Body of pancreas (tissue), 4 donors: Measurements from ENCODE around the gene ARID1B. TPM values are rescaled to one million over a fixed set of nuclear protein-coding genes. Genes with fewer than 3 reads are reported as not detected.

Experiments
- ATAC-seq: fragments of 150-250 bp; one replicate; pipeline ENCODE4 v1.9.1; 2016
- DNase-seq, 4 donors: peaks; one replicate each; pipeline ENCODE4 v3.0.0-alpha.2; 2019
- H3K27ac ChIP-seq, 4 donors: fragments of 200-600 bp; sonication (generic); 1 replicate in 3 of 4; 2 replicates in 1 of 4; pipeline versions ENCODE4 v1.5.1 to v1.6.1; 2016 to 2019; ENCODE audit warnings: mild to moderate bottlenecking in 1 of 4, mixed read lengths in 1 of 4, moderate library complexity in 1 of 4
- H3K27me3 ChIP-seq, 2 donors: fragments of 200-600 bp; sonication (generic); one replicate each; pipeline ENCODE4 v1.6.0; 2016; ENCODE audit warnings: mild to moderate bottlenecking in 1 of 2
- H3K36me3 ChIP-seq, 2 donors: fragments of 200-600 bp; sonication (generic); replicated peaks in 1 of 2; 2 replicates each; pipeline ENCODE4 v1.5.1; 2016; ENCODE audit warnings: low read depth in 2 of 2; ENCODE audit not compliant: insufficient read depth in 1 of 2
- H3K4me1 ChIP-seq: fragments of 200-600 bp; sonication (generic); one replicate; pipeline ENCODE4 v1.6.0; 2016
- H3K4me3 ChIP-seq, 2 donors: fragments of 200-600 bp; sonication (generic); 1 replicate in 1 of 2; 2 replicates in 1 of 2; pipeline ENCODE4 v1.5.1; 2016 to 2019
- H3K9me3 ChIP-seq, 3 donors: fragments of 200-600 bp; sonication (generic); 1 replicate in 2 of 3; 2 replicates in 1 of 3; pipeline ENCODE4 v1.5.1; 2016
- POLR2A ChIP-seq, 3 donors: fragments of 450-650 bp; IDR thresholded peaks; one replicate each; pipeline ENCODE4 v1.6.1; 2016; ENCODE audit warnings: antibody characterized with exemption in 3 of 3, mild to moderate bottlenecking in 2 of 3
- WGBS, 2 donors: methylation state at CpG; one replicate each; pipeline ENCODE4 v1.1.5; 2017; 5-methylcytosine and 5-hydroxymethylcytosine counted together
- intact Hi-C: fragments of 100-400 bp; cut with DNase I; formaldehyde crosslinking; loops from one replicate; pipeline ENCODE4 v1.15.1; 2023
- total RNA-seq, 2 donors: library from RNA; depleted of rRNA; stranded (reverse); fragments of >200 nt; gene quantifications; one replicate each; pipeline ENCODE4 v1.1.0, GENCODE V29; 2016
- TF ChIP-seq, protein P1 (sequence below), 7 experiments: fragments of 450-650 bp in 4 of 7; fragments of 200-600 bp in 3 of 7; sonication (generic) in 3 of 7; IDR thresholded peaks; one replicate each; pipeline ENCODE4 v1.5.1; 2016 to 2019; ENCODE audit warnings: antibody characterized with exemption in 7 of 7

Gene ARID1B
- total RNA-seq: 10 to 100 TPM; 71.5 to 85.1 TPM

DNA sequence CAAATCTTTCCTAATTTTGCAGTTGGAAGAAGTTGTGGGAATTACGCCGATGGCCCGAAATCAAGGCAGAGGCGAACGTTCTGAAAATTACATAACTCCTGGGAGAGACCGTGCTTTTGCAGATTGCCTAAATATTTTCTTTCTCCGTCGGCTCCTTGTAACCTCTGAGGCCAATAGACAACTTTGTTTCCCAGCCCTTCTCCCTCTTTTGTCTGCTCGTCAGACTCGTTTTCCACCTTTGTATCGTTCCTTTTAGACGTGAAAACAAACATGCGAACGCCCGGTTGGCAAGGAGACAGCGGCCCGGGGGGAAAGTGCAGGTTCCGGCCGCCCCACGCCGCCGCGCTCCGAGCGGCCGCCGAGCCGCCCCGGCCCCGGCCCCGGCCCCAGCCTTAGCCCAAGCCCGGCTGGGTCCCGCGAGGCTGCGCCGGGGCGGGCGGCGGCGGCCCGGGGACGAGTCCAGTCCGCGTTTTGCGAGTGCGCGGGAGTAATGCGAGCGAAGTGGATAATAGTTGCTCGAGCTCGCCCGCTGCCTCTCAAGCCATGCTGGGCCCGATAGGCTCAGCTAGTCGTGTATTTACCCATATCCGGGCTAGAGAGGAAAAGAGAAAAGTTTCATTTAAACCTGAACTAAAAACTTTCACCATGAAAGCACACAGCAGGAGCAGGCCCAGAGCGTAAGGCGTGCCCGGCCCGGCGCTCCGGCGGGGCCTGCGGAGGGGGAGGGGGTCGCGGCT lies at the start of gene ARID1B:
Gene ARID1B, plus strand, starts transcription at position 539 of the 737 bp plus-strand sequence. CDS start 303 bp downstream, outside the sequence.
- intact Hi-C loops: loop anchor here (5.0 to 10.0 kb wide), 2 partner anchors 90 to 212 kb away; no protein-coding TSS in a partner anchor
- Histone ChIP-seq H3K9me3 (no peaks in the 10 kb centered on the region), H3K36me3 (no peaks in the 10 kb centered on the region), H3K27me3 (no peaks in the 10 kb centered on the region), H3K27ac (peak within 1 kb of the TSS; percentile 95 to 99 (median 98)), H3K4me3 (peak within 1 kb of the TSS; percentile 65 to 92), H3K4me1 (peaks cover 19% of the 10 kb centered on the region)
- TF ChIP-seq, protein P1, sequence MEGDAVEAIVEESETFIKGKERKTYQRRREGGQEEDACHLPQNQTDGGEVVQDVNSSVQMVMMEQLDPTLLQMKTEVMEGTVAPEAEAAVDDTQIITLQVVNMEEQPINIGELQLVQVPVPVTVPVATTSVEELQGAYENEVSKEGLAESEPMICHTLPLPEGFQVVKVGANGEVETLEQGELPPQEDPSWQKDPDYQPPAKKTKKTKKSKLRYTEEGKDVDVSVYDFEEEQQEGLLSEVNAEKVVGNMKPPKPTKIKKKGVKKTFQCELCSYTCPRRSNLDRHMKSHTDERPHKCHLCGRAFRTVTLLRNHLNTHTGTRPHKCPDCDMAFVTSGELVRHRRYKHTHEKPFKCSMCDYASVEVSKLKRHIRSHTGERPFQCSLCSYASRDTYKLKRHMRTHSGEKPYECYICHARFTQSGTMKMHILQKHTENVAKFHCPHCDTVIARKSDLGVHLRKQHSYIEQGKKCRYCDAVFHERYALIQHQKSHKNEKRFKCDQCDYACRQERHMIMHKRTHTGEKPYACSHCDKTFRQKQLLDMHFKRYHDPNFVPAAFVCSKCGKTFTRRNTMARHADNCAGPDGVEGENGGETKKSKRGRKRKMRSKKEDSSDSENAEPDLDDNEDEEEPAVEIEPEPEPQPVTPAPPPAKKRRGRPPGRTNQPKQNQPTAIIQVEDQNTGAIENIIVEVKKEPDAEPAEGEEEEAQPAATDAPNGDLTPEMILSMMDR (IDR thresholded peaks at IDR 0.05): peak in 2 of 7 experiments; percentile 1 to 2
- TF ChIP-seq POLR2A (IDR thresholded peaks at IDR 0.05): peak; percentile 48 to 83 (median 81)
- 0% methylated on average over 63 of the region's 65 CpGs for WGBS, 2 donors
- ATAC-seq: peak; percentile 68
- DNase-seq: peak; percentile 82 to 88 (median 85)

DNA sequence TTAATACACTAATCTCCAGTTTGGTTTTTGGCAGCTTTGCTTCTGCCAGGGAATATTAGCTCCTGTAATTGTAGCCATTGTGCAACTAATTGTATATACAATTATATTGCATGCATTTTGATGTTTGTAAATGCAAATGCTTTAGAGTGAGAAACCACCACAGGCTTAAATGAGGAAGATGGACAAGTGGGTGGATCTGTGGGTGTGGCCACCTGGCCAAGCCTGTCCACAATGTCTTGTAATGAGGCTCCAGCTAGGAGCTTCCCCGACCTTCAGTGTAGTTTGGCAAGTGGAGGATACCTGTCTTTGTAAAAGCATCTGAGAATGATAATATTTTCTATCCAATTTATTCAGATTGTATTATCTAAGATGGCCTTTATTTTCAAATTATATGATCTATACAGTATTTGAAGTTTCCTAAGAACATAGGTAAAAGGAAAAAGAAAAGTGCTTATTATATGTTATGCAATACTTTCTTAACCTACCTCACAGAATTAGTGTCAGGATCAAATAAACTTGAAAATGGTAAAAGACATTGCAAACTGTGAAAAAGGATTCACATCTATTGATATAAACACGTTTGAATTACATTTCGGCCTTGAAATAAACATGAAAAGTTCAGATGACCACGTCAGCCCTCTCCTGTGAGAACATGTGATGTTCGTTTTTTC lies 49.3 kb upstream of the ARID1B start:
- TF ChIP-seq, protein P1 (IDR thresholded peaks at IDR 0.05): no peak
- no peak for TF ChIP-seq POLR2A (IDR thresholded peaks at IDR 0.05)
- 74 to 79% methylated on average over 5 of the region's 5 CpGs for WGBS, 2 donors
- ATAC-seq: no peak

GRCh38 chr6:156729248-156729647 lies 47.9 kb upstream of the ARID1B start:
- intact Hi-C loops: no loop called here
- H3K4me1 ChIP-seq: peaks cover 5% of the 10 kb centered on the region
- no peaks in the 10 kb centered on the region for H3K9me3 ChIP-seq
- no peaks in the 10 kb centered on the region for H3K36me3 ChIP-seq
- H3K27ac ChIP-seq: no peak overlapping the region
- 88 to 90% methylated on average over 2 of the region's 2 CpGs for WGBS, 2 donors
- no peak for DNase-seq
- no peak overlapping the region for H3K4me3 ChIP-seq
- no peaks in the 10 kb centered on the region for H3K27me3 ChIP-seq
- no peak for TF ChIP-seq POLR2A (IDR thresholded peaks at IDR 0.05)
- ATAC-seq: no peak

More for the DNA sequence above, 49.3 kb upstream of the ARID1B start:
- Histone ChIP-seq H3K4me3 (no peak overlapping the region), H3K4me1 (peaks cover 5% of the 10 kb centered on the region), H3K9me3 (no peaks in the 10 kb centered on the region), H3K27me3 (no peaks in the 10 kb centered on the region), H3K27ac (no peak overlapping the region), H3K36me3 (no peaks in the 10 kb centered on the region)
- intact Hi-C loops: no loop called here
- DNase-seq: no peak

GRCh38 chr6:156731396-156731795 lies 45.8 kb upstream of the ARID1B start:
- no peaks in the 10 kb centered on the region for H3K36me3 ChIP-seq
- H3K4me3 ChIP-seq: no peak overlapping the region
- H3K4me1 ChIP-seq: no peaks in the 10 kb centered on the region
- no peak for TF ChIP-seq POLR2A (IDR thresholded peaks at IDR 0.05)
- TF ChIP-seq, protein P1 (IDR thresholded peaks at IDR 0.05): no peak
- no peak for DNase-seq
- H3K27me3 ChIP-seq: no peaks in the 10 kb centered on the region
- intact Hi-C loops: no loop called here
- WGBS, 2 donors: 86 to 89% methylated on average over 4 of the region's 4 CpGs
- H3K9me3 ChIP-seq: no peaks in the 10 kb centered on the region
- ATAC-seq: no peak
- H3K27ac ChIP-seq: no peak overlapping the region

GRCh38 chr6:156735751-156736150 lies 41.4 kb upstream of the ARID1B start:
- Histone ChIP-seq H3K27ac (no peak overlapping the region), H3K4me3 (no peak overlapping the region), H3K4me1 (no peaks in the 10 kb centered on the region), H3K36me3 (no peaks in the 10 kb centered on the region), H3K9me3 (peaks cover 0 to 5% (median 0%) of the 10 kb centered on the region in 3 donors), H3K27me3 (no peaks in the 10 kb centered on the region)
- no peak for DNase-seq
- 93 to 94% methylated on average over 7 of the region's 7 CpGs for WGBS, 2 donors
- TF ChIP-seq, protein P1 (IDR thresholded peaks at IDR 0.05): no peak
- no peak for TF ChIP-seq POLR2A (IDR thresholded peaks at IDR 0.05)
- no peak for ATAC-seq
- intact Hi-C loops: no loop called here
